GM12878 (cell line): ENCODE measurements around the gene NFAT5. TPM values are rescaled to one million over a fixed set of nuclear protein-coding genes. Genes with fewer than 3 reads are reported as not detected.

ENCODE experiments used
- ATAC-seq: fragments of 200-7000 bp; cut with Tn5 transposase; 3 replicates; pipeline ENCODE4 v1.9.1; 2020; ENCODE audit warnings: mild to moderate bottlenecking, moderate library complexity
- BruUV-seq: library from RNA; stranded (reverse); fragments of 400-500 nt; replicated peaks from 2 replicates; lab custom pipeline; 2021; lab: Mats Ljungman, UMichigan
- CTCF ChIA-PET: fragments of 300-600 bp; sonication (Branson Sonifier 250); formaldehyde crosslinking; extraction: SDS; loops from one replicate; lab custom pipeline; 2021; ENCODE audit warnings: inconsistent platforms; lab: Yijun Ruan, JAX
- POLR2A ChIA-PET: fragments of 350-600 bp; formaldehyde crosslinking; extraction: SDS; loops from one replicate; lab custom pipeline; 2021; ENCODE audit warnings: inconsistent platforms; lab: Charles Lee
- RAD21 ChIA-PET: fragments of 300-600 bp; sonication (Branson Sonifier 250); formaldehyde crosslinking; loops from one replicate; lab custom pipeline; 2023; ENCODE audit warnings: antibody characterized with exemption; ENCODE audit not compliant: unreplicated experiment; lab: Charles Lee
- SMC1A ChIA-PET: fragments of 300-600 bp; sonication (Branson Sonifier 250); formaldehyde crosslinking; loops from one replicate; lab custom pipeline; 2023; ENCODE audit not compliant: unreplicated experiment, uncharacterized antibody; lab: Charles Lee
- DNase-seq: peaks from one replicate; pipeline ENCODE4 v3.0.0-alpha.2; 2011; ENCODE audit warnings: low read depth, low spot score
- FAIRE-seq: peaks from 3 replicates; lab custom pipeline; 2011; peaks lifted over from hg19 to GRCh38; lab: Jason Lieb, UNC
- H2AFZ ChIP-seq: 2 replicates; pipeline ENCODE4 v1.6.0; 2011; ENCODE audit warnings: low read depth, low read length, control low read depth; ENCODE audit not compliant: control insufficient read depth
- H3K27ac ChIP-seq: 2 replicates; pipeline ENCODE4 v1.5.1; 2011; ENCODE audit warnings: control low read depth; ENCODE audit not compliant: control insufficient read depth, insufficient read depth
- H3K27me3 ChIP-seq, 2 experiments: replicated peaks in 1 of 2; 2 replicates each; pipeline versions ENCODE4 v1.6.0 to v1.6.1; 2011; ENCODE audit warnings: low read length in 1 of 2; ENCODE audit not compliant: control insufficient read depth in 2 of 2, insufficient read depth in 2 of 2
- H3K36me3 ChIP-seq, 2 experiments: 2 replicates each; pipeline ENCODE4 v1.5.1; 2011; ENCODE audit warnings: low read length in 1 of 2; ENCODE audit not compliant: control insufficient read depth in 2 of 2, insufficient read depth in 2 of 2
- H3K4me1 ChIP-seq: 2 replicates; pipeline ENCODE4 v1.6.1; 2011; ENCODE audit warnings: mild to moderate bottlenecking, low read length, moderate library complexity, mixed read lengths; ENCODE audit not compliant: control insufficient read depth, insufficient read depth
- H3K4me2 ChIP-seq: 2 replicates; pipeline ENCODE4 v1.6.0; 2011; ENCODE audit warnings: control low read depth; ENCODE audit not compliant: control insufficient read depth, insufficient read depth
- H3K4me3 ChIP-seq: fragments of 200-600 bp; sonication (generic); 2 replicates; pipeline ENCODE4 v1.5.1; 2016
- H3K79me2 ChIP-seq: 2 replicates; pipeline ENCODE4 v1.6.0; 2011; ENCODE audit warnings: low read length; ENCODE audit not compliant: control insufficient read depth, insufficient read depth
- H3K9ac ChIP-seq: 2 replicates; pipeline ENCODE4 v1.8.0; 2011; ENCODE audit warnings: low read length, control low read depth, mixed read lengths; ENCODE audit not compliant: control insufficient read depth, insufficient read depth
- H3K9me3 ChIP-seq: replicated peaks from 3 replicates; pipeline ENCODE4 v1.5.1; 2011; ENCODE audit warnings: mild to moderate bottlenecking, low read length; ENCODE audit not compliant: control insufficient read depth, insufficient read depth
- H4K20me1 ChIP-seq: 2 replicates; pipeline ENCODE4 v1.6.0; 2011; ENCODE audit not compliant: control insufficient read depth, insufficient read depth
- KDM1A ChIP-seq: fragments of 200-600 bp; sonication (generic); IDR thresholded peaks from 2 replicates; pipeline ENCODE4 v1.6.1; 2016; ENCODE audit warnings: borderline replicate concordance
- RAD51 ChIP-seq: fragments of 450-650 bp; IDR thresholded peaks from 2 replicates; pipeline ENCODE4 v1.6.1; 2016; ENCODE audit warnings: moderate library complexity, mild to moderate bottlenecking, inconsistent platforms
- SIX5 ChIP-seq: IDR thresholded peaks from 2 replicates; pipeline ENCODE4 v1.6.1; 2011; ENCODE audit warnings: mild to moderate bottlenecking, low read depth, low read length, moderate library complexity; ENCODE audit not compliant: severe bottlenecking
- ZNF622 ChIP-seq: fragments of 450-650 bp; IDR thresholded peaks from 2 replicates; pipeline ENCODE4 v1.6.1; 2017; ENCODE audit warnings: mild to moderate bottlenecking, inconsistent platforms
- WGBS: methylation state at CpG from one replicate; pipeline ENCODE4 v1.1.6; 2016; ENCODE audit warnings: low lambda C conversion rate; ENCODE audit not compliant: insufficient replicate concordance, insufficient coverage; ENCODE audit errors: missing lambda C conversion rate; 5-methylcytosine and 5-hydroxymethylcytosine counted together
- in situ Hi-C: fragments of 300-500 bp; cut with MboI; formaldehyde crosslinking; loops from 9 replicates; pipeline ENCODE4 v1.14.3; 2018; ENCODE audit warnings: mixed read lengths
- intact Hi-C: fragments of 100-400 bp; cut with micrococcal nuclease; formaldehyde crosslinking; loops from one replicate; pipeline ENCODE4 v1.14.2; 2022; ENCODE audit not compliant: unreplicated experiment
- polyA plus RNA-seq, 11 experiments: library from polyadenylated mRNA; depleted of rRNA in 4 of 11; unstranded in 6 of 11; stranded (reverse) in 5 of 11; fragments of >200 nt; fragmentation: Nextera tagmentation in 4 of 11; fragmentation: Illumina TruSeq in 1 of 11; extraction: Ambion mirVana in 4 of 11; extraction: Trizol in 1 of 11; gene quantifications; 1 replicate in 1 of 11; 2 replicates in 10 of 11; pipeline versions ENCODE4 v1.2.1 to v1.2.3, GENCODE V29; 2011 to 2016; ENCODE audit warnings: inconsistent platforms in 2 of 11, missing spikeins in 2 of 11, low read depth in 1 of 11
- total RNA-seq, 4 experiments: library from RNA; depleted of rRNA in 3 of 4; stranded (reverse); fragments of >200 nt in 3 of 4; fragmentation: Illumina TruSeq in 1 of 4; extraction: Trizol in 1 of 4; gene quantifications; 2 replicates each; pipeline versions ENCODE4 v1.2.1 to v1.2.3, GENCODE V29; 2013 to 2021
- TF ChIP-seq, protein P1 (sequence below): IDR thresholded peaks from 2 replicates; pipeline ENCODE4 v1.6.1; 2011; ENCODE audit warnings: borderline replicate concordance, low read depth, mild to moderate bottlenecking, moderate library complexity, low read length; ENCODE audit not compliant: insufficient read depth, poor library complexity, severe bottlenecking
- TF ChIP-seq, protein P2 (sequence below): IDR thresholded peaks from 2 replicates; pipeline ENCODE4 v1.6.1; 2012; ENCODE audit warnings: improper control_type of control experiment, low read depth, low read length; ENCODE audit not compliant: insufficient replicate concordance
- TF ChIP-seq, protein P3 (sequence below): IDR thresholded peaks from 2 replicates; pipeline ENCODE4 v1.6.1; 2012; ENCODE audit warnings: mild to moderate bottlenecking, low read depth, low read length
- TF ChIP-seq, protein P4 (sequence below): fragments of 450-650 bp; formaldehyde crosslinking; IDR thresholded peaks from 2 replicates; pipeline ENCODE4 v1.4.0; 2022; ENCODE audit warnings: mild to moderate bottlenecking, moderate library complexity
- TF ChIP-seq, protein P5 (sequence below): IDR thresholded peaks from 2 replicates; pipeline ENCODE4 v1.6.1; 2012; ENCODE audit warnings: low read depth, low read length, improper control_type of control experiment

NFAT5 gene
- total and polyA plus RNA-seq, 10 of the 15 experiments (the other 5 are each of a cell fraction or from before 2014, with no cell fraction given) = 0.58 to 31.5 (median 12.7) TPM

DNA sequence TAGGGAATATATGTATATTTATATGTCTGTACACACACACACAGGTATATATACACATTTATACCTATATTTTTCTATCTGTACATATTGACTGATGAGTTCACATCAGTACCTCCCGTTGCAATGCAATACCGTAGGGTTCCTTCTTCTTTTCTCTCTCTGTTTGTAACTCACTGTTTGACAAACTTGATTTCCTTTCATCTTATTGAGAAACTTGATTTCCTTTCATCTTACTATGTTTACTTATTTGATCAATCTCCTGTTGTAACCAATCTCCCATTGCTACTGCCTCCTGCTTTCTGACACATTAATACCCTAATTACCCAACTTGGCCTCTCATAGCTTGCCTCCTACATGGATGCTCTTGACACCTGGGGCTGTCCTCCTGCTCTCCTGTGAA is 49.8 kb downstream of the NFAT5 start:
- Histone ChIP-seq H3K4me3 (no peak overlapping the region), H3K27me3 (no peaks in the 10 kb centered on the region), H3K4me2 (no peak overlapping the region), H3K36me3 (peaks cover 5 to 10% of the 10 kb centered on the region in 2 experiments; a peak in 3 of 4 replicates), H3K79me2 (peaks cover 67% of the 10 kb centered on the region), H3K27ac (no peak overlapping the region), H3K9ac (no peak overlapping the region), H3K9me3 (no peaks in the 10 kb centered on the region), H2AFZ (no peak overlapping the region), H3K4me1 (peaks cover 13% of the 10 kb centered on the region), H4K20me1 (no peaks in the 10 kb centered on the region; the same call in 1 of the 2 replicates)
- ChIA-PET RAD21 (no interaction called here), CTCF (no interaction called here), POLR2A (interaction anchor here (0.5 to 1.7 kb wide), 2 partner anchors 15 to 33 kb away, joined by 4 to 5 read pairs; no protein-coding TSS in a partner anchor), SMC1A (no interaction called here)
- no peak for FAIRE-seq
- WGBS = 97% methylated on average over 2 of the region's 2 CpGs
- no TSS peak for BruUV-seq
- in situ Hi-C loops = no loop called here
- ATAC-seq = no peak
- intact Hi-C loops = no loop called here
- TF ChIP-seq SIX5 (no peak), ZNF622 (no peak), RAD51 (no peak), KDM1A (no peak)
- TF ChIP-seq, protein P1, sequence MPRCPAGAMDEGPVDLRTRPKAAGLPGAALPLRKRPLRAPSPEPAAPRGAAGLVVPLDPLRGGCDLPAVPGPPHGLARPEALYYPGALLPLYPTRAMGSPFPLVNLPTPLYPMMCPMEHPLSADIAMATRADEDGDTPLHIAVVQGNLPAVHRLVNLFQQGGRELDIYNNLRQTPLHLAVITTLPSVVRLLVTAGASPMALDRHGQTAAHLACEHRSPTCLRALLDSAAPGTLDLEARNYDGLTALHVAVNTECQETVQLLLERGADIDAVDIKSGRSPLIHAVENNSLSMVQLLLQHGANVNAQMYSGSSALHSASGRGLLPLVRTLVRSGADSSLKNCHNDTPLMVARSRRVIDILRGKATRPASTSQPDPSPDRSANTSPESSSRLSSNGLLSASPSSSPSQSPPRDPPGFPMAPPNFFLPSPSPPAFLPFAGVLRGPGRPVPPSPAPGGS = no peak
- TF ChIP-seq, protein P2, sequence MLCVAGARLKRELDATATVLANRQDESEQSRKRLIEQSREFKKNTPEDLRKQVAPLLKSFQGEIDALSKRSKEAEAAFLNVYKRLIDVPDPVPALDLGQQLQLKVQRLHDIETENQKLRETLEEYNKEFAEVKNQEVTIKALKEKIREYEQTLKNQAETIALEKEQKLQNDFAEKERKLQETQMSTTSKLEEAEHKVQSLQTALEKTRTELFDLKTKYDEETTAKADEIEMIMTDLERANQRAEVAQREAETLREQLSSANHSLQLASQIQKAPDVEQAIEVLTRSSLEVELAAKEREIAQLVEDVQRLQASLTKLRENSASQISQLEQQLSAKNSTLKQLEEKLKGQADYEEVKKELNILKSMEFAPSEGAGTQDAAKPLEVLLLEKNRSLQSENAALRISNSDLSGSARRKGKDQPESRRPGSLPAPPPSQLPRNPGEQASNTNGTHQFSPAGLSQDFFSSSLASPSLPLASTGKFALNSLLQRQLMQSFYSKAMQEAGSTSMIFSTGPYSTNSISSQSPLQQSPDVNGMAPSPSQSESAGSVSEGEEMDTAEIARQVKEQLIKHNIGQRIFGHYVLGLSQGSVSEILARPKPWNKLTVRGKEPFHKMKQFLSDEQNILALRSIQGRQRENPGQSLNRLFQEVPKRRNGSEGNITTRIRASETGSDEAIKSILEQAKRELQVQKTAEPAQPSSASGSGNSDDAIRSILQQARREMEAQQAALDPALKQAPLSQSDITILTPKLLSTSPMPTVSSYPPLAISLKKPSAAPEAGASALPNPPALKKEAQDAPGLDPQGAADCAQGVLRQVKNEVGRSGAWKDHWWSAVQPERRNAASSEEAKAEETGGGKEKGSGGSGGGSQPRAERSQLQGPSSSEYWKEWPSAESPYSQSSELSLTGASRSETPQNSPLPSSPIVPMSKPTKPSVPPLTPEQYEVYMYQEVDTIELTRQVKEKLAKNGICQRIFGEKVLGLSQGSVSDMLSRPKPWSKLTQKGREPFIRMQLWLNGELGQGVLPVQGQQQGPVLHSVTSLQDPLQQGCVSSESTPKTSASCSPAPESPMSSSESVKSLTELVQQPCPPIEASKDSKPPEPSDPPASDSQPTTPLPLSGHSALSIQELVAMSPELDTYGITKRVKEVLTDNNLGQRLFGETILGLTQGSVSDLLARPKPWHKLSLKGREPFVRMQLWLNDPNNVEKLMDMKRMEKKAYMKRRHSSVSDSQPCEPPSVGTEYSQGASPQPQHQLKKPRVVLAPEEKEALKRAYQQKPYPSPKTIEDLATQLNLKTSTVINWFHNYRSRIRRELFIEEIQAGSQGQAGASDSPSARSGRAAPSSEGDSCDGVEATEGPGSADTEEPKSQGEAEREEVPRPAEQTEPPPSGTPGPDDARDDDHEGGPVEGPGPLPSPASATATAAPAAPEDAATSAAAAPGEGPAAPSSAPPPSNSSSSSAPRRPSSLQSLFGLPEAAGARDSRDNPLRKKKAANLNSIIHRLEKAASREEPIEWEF = no peak
- TF ChIP-seq, protein P3, sequence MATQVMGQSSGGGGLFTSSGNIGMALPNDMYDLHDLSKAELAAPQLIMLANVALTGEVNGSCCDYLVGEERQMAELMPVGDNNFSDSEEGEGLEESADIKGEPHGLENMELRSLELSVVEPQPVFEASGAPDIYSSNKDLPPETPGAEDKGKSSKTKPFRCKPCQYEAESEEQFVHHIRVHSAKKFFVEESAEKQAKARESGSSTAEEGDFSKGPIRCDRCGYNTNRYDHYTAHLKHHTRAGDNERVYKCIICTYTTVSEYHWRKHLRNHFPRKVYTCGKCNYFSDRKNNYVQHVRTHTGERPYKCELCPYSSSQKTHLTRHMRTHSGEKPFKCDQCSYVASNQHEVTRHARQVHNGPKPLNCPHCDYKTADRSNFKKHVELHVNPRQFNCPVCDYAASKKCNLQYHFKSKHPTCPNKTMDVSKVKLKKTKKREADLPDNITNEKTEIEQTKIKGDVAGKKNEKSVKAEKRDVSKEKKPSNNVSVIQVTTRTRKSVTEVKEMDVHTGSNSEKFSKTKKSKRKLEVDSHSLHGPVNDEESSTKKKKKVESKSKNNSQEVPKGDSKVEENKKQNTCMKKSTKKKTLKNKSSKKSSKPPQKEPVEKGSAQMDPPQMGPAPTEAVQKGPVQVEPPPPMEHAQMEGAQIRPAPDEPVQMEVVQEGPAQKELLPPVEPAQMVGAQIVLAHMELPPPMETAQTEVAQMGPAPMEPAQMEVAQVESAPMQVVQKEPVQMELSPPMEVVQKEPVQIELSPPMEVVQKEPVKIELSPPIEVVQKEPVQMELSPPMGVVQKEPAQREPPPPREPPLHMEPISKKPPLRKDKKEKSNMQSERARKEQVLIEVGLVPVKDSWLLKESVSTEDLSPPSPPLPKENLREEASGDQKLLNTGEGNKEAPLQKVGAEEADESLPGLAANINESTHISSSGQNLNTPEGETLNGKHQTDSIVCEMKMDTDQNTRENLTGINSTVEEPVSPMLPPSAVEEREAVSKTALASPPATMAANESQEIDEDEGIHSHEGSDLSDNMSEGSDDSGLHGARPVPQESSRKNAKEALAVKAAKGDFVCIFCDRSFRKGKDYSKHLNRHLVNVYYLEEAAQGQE = no peak
- TF ChIP-seq, protein P4, sequence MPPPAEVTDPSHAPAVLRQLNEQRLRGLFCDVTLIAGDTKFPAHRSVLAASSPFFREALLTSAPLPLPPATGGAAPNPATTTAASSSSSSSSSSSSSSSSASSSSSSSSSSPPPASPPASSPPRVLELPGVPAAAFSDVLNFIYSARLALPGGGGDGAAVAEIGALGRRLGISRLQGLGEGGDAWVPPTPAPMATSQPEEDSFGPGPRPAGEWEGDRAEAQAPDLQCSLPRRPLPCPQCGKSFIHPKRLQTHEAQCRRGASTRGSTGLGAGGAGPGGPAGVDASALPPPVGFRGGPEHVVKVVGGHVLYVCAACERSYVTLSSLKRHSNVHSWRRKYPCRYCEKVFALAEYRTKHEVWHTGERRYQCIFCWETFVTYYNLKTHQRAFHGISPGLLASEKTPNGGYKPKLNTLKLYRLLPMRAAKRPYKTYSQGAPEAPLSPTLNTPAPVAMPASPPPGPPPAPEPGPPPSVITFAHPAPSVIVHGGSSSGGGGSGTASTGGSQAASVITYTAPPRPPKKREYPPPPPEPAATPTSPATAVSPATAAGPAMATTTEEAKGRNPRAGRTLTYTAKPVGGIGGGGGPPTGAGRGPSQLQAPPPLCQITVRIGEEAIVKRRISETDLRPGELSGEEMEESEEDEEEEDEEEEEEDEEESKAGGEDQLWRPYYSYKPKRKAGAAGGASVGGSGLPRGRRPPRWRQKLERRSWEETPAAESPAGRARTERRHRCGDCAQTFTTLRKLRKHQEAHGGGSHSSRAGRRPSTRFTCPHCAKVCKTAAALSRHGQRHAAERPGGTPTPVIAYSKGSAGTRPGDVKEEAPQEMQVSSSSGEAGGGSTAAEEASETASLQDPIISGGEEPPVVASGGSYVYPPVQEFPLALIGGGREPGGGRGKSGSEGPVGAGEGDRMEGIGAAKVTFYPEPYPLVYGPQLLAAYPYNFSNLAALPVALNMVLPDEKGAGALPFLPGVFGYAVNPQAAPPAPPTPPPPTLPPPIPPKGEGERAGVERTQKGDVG = no peak
- TF ChIP-seq, protein P5, sequence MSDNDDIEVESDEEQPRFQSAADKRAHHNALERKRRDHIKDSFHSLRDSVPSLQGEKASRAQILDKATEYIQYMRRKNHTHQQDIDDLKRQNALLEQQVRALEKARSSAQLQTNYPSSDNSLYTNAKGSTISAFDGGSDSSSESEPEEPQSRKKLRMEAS = no peak
- no peak for DNase-seq
